ENCODE data around the gene SNRPF. TPM values are rescaled to one million over a fixed set of nuclear protein-coding genes. Genes with fewer than 3 reads are reported as not detected.

SNRPF gene
- total RNA-seq, 1 donor from 2014 or later: 37.2 TPM

DNA sequence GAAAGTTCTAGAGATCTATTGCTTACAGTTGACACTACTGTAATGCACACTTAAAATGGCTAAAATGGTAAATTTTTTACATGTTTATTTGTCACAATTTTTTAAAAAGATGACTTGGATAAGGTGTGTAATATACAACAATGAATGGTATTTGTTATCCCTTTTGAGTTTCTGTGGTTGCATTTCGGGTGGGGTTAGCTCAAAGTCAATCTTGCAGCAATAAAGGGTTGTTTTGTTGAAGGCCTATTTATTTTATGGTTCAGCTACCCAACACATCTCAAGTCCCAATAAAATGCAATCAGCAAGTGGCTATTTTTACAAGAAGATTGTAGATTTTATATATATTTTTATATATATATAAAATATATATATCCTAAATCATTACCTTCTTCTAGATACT is 22.1 kb downstream of the SNRPF start:
- H3K4me3 ChIP-seq (ENCODE audit: low read depth, low read length): no peak overlapping the region
- no peak for DNase-seq (ENCODE audit: low read depth)
- TF ChIP-seq CTCF (conservative IDR thresholded peaks at IDR 0.05; ENCODE audit: low read depth, low read length): no peak

DNA sequence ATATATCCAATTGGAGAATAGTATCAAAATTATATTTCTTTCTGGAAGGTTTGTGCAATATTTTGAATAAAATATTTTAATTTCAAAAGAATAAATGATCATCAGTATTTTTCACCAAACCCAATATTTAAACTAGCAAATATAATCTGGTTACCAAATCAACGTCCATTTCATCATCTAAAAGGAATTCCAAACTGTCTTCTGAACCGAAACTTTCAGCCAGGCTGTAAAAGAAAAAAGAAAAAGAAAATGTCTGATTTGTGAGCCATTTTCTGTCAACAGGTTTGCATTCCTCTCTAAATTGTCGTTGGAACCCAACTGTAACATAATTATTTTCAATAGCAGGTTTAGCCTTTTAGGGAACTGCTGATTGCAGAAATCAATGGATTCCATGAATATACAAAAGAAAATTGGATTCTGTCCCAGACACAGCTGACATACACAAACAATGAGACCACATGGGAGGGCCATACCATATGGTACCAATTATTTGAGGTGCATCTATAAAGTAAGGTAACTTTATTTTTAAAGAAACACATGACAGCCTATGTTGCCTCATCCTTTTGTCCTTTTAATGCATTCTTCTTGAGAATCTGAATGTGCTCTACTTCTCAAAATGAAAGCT is 22.7 kb downstream of the SNRPF start:
- H3K4me3 ChIP-seq (ENCODE audit: low read depth, low read length): no peak overlapping the region
- TF ChIP-seq CTCF (conservative IDR thresholded peaks at IDR 0.05; ENCODE audit: low read depth, low read length): no peak
- DNase-seq (ENCODE audit: low read depth): no peak

DNA sequence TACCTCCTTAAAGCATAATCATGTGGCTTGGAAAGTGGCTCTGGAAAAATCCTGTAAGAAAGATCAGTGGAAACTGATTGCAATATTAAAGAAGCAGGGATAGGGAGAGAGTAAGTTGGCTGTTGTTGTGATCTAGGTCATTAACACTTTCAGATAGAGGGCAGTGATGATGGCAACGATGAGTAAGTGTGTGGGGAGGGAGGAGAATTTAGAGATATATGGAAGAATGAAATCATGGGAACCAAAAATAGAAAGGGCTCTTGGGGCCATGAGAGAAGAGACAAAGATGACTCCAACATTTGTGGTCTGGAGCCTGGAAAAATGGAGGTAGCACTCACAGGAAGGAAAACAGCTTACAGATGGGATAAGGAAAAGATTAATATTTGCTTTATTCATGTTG is 23.3 kb downstream of the SNRPF start:
- DNase-seq (ENCODE audit: low read depth): no peak
- no peak for TF ChIP-seq CTCF (conservative IDR thresholded peaks at IDR 0.05; ENCODE audit: low read depth, low read length)
- no peak overlapping the region for H3K4me3 ChIP-seq (ENCODE audit: low read depth, low read length)

GRCh38 chr12:95882873-95883272 is 24.1 kb downstream of the SNRPF start:
- TF ChIP-seq CTCF (conservative IDR thresholded peaks at IDR 0.05; ENCODE audit: low read depth, low read length): no peak
- DNase-seq (ENCODE audit: low read depth): no peak
- no peak overlapping the region for H3K4me3 ChIP-seq (ENCODE audit: low read depth, low read length)

DNA sequence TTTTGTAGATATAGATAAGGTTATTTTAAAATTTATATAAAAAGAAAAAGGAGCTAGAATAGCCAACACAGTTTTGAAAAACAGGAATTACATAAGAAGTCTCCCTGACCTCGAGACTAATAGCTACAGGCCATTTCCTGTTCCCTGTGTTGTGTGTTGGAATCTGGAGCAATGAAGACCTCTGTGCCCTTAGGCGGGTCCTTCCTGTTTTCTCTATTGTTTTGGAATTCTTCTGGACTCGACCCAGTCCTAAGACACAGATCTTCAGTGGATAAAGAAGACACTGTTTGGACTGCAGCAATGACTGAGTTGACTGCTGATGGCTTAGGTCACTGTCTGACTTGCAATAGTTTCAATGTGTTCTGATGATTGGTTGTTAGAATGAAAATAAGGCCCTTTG is 26.2 kb downstream of the SNRPF start:
- H3K4me3 ChIP-seq (ENCODE audit: low read depth, low read length): no peak overlapping the region
- no peak for DNase-seq (ENCODE audit: low read depth)
- TF ChIP-seq CTCF (conservative IDR thresholded peaks at IDR 0.05; ENCODE audit: low read depth, low read length): no peak

GRCh38 chr12:95887311-95887710 is 28.6 kb downstream of the SNRPF start:
- DNase-seq (ENCODE audit: low read depth): no peak
- TF ChIP-seq CTCF (conservative IDR thresholded peaks at IDR 0.05; ENCODE audit: low read depth, low read length): no peak
- no peak overlapping the region for H3K4me3 ChIP-seq (ENCODE audit: low read depth, low read length)

DNA sequence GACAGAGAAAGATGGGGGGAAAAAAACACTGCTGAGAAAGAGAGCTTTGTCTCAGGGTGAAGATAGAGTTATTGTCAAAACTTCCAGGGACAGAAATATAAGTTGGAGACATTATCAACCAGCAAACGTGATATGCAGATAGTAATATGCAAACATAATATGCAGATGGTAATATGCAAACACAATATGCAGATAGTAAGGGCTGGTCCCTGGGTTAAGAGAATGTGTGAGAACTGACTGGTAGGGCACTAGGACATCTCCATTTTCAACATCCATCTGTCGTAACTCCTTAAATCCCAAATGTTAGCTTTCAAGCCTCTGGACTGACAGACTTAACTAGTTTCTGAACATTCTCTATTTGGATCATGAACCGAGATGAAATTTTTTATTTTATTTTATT is 32.2 kb downstream of the SNRPF start:
- H3K4me3 ChIP-seq (ENCODE audit: low read depth, low read length): no peak overlapping the region
- no peak for TF ChIP-seq CTCF (conservative IDR thresholded peaks at IDR 0.05; ENCODE audit: low read depth, low read length)
- DNase-seq (ENCODE audit: low read depth): no peak

Data from epithelial cell of proximal tubule (primary cell).